GM12801 (cell line): ENCODE results near the gene ZNF142.

Experiments used
- TF ChIP-seq, protein P1 (sequence below): IDR thresholded peaks from one replicate; pipeline ENCODE4 v1.5.1; 2011; ENCODE audit warnings: control low read depth; ENCODE audit not compliant: insufficient read length; ENCODE audit errors: extremely low read depth

The ZNF142 gene

DNA sequence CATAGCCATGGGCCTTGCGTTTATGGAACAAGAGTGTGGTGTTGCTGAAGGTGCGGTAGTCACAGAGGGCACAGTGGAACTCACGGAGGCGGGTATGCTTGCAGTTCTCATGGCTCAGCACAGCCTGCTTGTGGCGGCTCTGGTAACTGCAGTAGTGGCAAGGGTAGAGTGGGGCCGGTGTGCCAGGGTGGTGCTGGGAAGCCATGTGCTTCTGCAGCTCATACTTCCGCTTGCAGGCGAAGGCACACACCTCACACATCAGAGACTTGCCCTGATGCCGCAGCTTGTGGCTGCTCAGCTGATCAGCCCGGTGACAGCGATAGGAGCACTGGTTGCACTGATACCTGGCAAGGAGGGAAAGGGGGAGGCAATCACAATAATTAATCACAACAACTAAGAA, 14.7 kb downstream of the ZNF142 start:
- TF ChIP-seq, protein P1, sequence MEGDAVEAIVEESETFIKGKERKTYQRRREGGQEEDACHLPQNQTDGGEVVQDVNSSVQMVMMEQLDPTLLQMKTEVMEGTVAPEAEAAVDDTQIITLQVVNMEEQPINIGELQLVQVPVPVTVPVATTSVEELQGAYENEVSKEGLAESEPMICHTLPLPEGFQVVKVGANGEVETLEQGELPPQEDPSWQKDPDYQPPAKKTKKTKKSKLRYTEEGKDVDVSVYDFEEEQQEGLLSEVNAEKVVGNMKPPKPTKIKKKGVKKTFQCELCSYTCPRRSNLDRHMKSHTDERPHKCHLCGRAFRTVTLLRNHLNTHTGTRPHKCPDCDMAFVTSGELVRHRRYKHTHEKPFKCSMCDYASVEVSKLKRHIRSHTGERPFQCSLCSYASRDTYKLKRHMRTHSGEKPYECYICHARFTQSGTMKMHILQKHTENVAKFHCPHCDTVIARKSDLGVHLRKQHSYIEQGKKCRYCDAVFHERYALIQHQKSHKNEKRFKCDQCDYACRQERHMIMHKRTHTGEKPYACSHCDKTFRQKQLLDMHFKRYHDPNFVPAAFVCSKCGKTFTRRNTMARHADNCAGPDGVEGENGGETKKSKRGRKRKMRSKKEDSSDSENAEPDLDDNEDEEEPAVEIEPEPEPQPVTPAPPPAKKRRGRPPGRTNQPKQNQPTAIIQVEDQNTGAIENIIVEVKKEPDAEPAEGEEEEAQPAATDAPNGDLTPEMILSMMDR, result no peak

DNA sequence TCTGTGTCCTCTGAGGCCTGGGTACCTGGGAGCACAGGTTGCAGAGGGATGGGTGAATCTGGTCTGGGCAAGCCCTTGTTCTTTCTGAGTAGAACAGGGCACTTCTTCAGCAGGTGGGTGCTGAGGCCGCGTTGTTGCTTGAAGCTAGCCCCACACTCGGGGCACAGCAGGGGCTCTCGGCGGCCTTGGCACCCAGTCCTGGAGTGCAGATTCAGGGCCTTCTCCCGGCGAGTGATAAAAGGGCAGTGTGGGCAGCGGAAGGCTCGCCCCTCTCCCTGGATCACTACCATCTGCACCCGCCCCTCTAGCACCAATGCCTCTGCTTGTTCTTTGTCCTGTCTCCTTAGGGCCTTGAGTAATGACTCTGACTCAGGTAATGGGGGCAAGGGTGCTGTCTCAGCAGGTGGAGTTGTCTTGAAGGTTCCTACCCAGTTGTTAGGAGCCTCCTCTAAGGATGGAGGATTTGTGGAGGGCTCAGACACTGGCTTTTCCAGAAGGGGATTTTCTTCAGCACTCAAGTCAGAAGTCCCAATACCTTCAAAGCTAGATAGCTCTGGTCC, 15.6 kb downstream of the ZNF142 start:
- TF ChIP-seq, protein P1, result no peak

GRCh38 chr2:218642786-218643185, 16.6 kb downstream of the ZNF142 start:
- TF ChIP-seq, protein P1, result no peak

GRCh38 chr2:218642121-218642656, 17.2 kb downstream of the ZNF142 start:
- TF ChIP-seq, protein P1, result no peak

DNA sequence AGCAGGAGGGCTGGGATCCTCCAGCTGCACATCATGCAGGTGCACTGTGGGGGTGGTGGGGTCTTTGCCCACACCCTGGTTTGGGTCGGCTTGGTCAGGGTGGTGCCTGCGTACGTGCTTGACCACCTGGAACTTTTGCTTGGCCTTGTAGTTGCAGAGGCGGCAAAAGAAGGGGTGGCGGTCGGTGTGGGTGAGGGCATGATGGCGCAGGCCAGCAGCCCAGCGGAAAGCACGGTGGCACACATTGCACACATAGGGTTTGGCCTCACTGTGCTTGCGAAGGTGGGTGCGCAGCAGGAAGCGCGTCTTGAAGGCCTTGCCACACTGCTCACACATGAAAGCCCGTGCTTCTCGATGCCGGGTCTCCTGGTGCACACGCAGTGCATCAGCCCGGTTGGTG, 21.1 kb downstream of the ZNF142 start:
- TF ChIP-seq, protein P1, result no peak

GRCh38 chr2:218635719-218636118, 23.7 kb downstream of the ZNF142 start:
- TF ChIP-seq, protein P1, result no peak

- TF ChIP-seq, protein P1, result no peak
These were observed 27.6 kb downstream of the ZNF142 start for GRCh38 chr2:218631837-218632236.

DNA sequence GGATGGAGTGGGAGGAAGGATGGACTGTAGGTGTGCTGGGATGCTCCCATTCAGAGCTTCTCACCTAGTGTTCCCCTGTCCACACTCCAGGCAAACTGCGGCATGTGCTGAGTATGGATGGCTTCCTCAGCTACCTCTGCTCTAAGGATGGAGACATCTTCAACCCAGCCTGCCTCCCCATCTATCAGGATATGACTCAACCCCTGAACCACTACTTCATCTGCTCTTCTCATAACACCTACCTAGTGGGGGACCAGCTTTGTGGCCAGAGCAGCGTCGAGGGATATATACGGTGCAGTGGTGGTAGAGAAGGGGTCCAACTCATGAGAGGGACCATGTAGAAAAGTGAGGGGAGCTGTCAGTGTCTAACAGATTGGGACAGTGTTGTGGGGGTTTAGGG, 31.5 kb downstream of the ZNF142 start:
- TF ChIP-seq, protein P1, result no peak
